ENCODE measurements around the gene PPP3CA. TPM values are rescaled to one million over a fixed set of nuclear protein-coding genes. Genes with fewer than 3 reads are reported as not detected.

PPP3CA gene
- total and polyA plus RNA-seq, 2 experiments from 2014 or later: 27.0 to 45.2 TPM

DNA sequence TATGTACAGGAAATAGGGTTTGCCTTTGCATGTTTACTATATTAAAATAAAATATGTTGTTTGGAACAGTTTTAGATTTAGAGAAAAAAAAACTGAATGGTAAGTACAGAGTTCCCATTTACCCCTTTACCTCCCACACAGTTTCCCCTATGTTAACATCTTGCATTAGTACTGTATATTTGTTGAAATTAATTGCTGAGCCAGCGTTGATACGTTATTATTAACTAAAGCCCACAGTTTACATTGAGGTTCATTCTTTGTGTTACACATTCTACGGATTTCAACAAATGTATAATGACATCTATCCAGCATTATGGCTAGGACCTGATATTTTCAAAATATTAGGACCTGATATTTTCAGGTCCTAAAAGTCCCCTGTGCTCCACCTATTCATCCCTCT is 70.7 kb downstream of the PPP3CA start:
- Mint-ChIP-seq H3K27ac (peak overlapping the region; percentile 53; the same call in 1 of the 2 replicates), H3K4me3 (no peak overlapping the region), H3K36me3 (ENCODE audit: low read depth) (no peaks in the 10 kb centered on the region), H3K27me3 (ENCODE audit: insufficient read depth, low read depth, poor library complexity) (no peaks in the 10 kb centered on the region), H3K9me3 (no peaks in the 10 kb centered on the region), H3K4me1 (peaks cover 66% of the 10 kb centered on the region)
- ATAC-seq (no peak), DNase-seq (ENCODE audit: low spot score) (no peak)
- TF ChIP-seq EZH2phosphoT487 (IDR thresholded peaks at IDR 0.05; ENCODE audit: unreplicated experiment) (no peak), ZNF114 (CRISPR knock-in tag; IDR thresholded peaks at IDR 0.05) (no peak), ZNF331 (CRISPR knock-in tag; IDR thresholded peaks at IDR 0.05; ENCODE audit: low read depth) (no peak), POLR2AphosphoS5 (IDR thresholded peaks at IDR 0.05; ENCODE audit: low read depth) (no peak), CREB1 (CRISPR knock-in tag; IDR thresholded peaks at IDR 0.05; ENCODE audit: low read depth) (no peak), STAT1 (IDR thresholded peaks at IDR 0.05; ENCODE audit: unreplicated experiment) (no peak), EZH2 (IDR thresholded peaks at IDR 0.05; ENCODE audit: low read depth, unreplicated experiment) (no peak), NANOG (IDR thresholded peaks at IDR 0.05; ENCODE audit: borderline replicate concordance) (no peak)
- TF ChIP-seq, protein P1, sequence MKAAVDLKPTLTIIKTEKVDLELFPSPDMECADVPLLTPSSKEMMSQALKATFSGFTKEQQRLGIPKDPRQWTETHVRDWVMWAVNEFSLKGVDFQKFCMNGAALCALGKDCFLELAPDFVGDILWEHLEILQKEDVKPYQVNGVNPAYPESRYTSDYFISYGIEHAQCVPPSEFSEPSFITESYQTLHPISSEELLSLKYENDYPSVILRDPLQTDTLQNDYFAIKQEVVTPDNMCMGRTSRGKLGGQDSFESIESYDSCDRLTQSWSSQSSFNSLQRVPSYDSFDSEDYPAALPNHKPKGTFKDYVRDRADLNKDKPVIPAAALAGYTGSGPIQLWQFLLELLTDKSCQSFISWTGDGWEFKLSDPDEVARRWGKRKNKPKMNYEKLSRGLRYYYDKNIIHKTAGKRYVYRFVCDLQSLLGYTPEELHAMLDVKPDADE (IDR thresholded peaks at IDR 0.05): no peak
- TF ChIP-seq, protein P2, sequence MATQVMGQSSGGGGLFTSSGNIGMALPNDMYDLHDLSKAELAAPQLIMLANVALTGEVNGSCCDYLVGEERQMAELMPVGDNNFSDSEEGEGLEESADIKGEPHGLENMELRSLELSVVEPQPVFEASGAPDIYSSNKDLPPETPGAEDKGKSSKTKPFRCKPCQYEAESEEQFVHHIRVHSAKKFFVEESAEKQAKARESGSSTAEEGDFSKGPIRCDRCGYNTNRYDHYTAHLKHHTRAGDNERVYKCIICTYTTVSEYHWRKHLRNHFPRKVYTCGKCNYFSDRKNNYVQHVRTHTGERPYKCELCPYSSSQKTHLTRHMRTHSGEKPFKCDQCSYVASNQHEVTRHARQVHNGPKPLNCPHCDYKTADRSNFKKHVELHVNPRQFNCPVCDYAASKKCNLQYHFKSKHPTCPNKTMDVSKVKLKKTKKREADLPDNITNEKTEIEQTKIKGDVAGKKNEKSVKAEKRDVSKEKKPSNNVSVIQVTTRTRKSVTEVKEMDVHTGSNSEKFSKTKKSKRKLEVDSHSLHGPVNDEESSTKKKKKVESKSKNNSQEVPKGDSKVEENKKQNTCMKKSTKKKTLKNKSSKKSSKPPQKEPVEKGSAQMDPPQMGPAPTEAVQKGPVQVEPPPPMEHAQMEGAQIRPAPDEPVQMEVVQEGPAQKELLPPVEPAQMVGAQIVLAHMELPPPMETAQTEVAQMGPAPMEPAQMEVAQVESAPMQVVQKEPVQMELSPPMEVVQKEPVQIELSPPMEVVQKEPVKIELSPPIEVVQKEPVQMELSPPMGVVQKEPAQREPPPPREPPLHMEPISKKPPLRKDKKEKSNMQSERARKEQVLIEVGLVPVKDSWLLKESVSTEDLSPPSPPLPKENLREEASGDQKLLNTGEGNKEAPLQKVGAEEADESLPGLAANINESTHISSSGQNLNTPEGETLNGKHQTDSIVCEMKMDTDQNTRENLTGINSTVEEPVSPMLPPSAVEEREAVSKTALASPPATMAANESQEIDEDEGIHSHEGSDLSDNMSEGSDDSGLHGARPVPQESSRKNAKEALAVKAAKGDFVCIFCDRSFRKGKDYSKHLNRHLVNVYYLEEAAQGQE (IDR thresholded peaks at IDR 0.05; ENCODE audit: unreplicated experiment): no peak
- TF ChIP-seq, protein P3, sequence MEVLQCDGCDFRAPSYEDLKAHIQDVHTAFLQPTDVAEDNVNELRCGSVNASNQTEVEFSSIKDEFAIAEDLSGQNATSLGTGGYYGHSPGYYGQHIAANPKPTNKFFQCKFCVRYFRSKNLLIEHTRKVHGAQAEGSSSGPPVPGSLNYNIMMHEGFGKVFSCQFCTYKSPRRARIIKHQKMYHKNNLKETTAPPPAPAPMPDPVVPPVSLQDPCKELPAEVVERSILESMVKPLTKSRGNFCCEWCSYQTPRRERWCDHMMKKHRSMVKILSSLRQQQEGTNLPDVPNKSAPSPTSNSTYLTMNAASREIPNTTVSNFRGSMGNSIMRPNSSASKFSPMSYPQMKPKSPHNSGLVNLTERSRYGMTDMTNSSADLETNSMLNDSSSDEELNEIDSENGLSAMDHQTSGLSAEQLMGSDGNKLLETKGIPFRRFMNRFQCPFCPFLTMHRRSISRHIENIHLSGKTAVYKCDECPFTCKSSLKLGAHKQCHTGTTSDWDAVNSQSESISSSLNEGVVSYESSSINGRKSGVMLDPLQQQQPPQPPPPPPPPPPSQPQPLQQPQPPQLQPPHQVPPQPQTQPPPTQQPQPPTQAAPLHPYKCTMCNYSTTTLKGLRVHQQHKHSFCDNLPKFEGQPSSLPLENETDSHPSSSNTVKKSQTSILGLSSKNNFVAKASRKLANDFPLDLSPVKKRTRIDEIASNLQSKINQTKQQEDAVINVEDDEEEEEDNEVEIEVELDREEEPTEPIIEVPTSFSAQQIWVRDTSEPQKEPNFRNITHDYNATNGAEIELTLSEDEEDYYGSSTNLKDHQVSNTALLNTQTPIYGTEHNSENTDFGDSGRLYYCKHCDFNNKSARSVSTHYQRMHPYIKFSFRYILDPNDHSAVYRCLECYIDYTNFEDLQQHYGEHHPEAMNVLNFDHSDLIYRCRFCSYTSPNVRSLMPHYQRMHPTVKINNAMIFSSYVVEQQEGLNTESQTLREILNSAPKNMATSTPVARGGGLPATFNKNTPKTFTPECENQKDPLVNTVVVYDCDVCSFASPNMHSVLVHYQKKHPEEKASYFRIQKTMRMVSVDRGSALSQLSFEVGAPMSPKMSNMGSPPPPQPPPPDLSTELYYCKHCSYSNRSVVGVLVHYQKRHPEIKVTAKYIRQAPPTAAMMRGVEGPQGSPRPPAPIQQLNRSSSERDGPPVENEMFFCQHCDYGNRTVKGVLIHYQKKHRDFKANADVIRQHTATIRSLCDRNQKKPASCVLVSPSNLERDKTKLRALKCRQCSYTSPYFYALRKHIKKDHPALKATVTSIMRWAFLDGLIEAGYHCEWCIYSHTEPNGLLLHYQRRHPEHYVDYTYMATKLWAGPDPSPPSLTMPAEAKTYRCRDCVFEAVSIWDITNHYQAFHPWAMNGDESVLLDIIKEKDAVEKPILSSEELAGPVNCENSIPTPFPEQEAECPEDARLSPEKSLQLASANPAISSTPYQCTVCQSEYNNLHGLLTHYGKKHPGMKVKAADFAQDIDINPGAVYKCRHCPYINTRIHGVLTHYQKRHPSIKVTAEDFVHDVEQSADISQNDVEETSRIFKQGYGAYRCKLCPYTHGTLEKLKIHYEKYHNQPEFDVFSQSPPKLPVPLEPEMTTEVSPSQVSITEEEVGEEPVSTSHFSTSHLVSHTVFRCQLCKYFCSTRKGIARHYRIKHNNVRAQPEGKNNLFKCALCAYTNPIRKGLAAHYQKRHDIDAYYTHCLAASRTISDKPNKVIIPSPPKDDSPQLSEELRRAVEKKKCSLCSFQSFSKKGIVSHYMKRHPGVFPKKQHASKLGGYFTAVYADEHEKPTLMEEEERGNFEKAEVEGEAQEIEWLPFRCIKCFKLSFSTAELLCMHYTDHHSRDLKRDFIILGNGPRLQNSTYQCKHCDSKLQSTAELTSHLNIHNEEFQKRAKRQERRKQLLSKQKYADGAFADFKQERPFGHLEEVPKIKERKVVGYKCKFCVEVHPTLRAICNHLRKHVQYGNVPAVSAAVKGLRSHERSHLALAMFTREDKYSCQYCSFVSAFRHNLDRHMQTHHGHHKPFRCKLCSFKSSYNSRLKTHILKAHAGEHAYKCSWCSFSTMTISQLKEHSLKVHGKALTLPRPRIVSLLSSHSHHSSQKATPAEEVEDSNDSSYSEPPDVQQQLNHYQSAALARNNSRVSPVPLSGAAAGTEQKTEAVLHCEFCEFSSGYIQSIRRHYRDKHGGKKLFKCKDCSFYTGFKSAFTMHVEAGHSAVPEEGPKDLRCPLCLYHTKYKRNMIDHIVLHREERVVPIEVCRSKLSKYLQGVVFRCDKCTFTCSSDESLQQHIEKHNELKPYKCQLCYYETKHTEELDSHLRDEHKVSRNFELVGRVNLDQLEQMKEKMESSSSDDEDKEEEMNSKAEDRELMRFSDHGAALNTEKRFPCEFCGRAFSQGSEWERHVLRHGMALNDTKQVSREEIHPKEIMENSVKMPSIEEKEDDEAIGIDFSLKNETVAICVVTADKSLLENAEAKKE (CRISPR knock-in tag; IDR thresholded peaks at IDR 0.05): no peak
- TF ChIP-seq, protein P4, sequence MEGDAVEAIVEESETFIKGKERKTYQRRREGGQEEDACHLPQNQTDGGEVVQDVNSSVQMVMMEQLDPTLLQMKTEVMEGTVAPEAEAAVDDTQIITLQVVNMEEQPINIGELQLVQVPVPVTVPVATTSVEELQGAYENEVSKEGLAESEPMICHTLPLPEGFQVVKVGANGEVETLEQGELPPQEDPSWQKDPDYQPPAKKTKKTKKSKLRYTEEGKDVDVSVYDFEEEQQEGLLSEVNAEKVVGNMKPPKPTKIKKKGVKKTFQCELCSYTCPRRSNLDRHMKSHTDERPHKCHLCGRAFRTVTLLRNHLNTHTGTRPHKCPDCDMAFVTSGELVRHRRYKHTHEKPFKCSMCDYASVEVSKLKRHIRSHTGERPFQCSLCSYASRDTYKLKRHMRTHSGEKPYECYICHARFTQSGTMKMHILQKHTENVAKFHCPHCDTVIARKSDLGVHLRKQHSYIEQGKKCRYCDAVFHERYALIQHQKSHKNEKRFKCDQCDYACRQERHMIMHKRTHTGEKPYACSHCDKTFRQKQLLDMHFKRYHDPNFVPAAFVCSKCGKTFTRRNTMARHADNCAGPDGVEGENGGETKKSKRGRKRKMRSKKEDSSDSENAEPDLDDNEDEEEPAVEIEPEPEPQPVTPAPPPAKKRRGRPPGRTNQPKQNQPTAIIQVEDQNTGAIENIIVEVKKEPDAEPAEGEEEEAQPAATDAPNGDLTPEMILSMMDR (conservative IDR thresholded peaks at IDR 0.05; ENCODE audit: low read depth in 2 of 2): no peak
- peaks cover 30% of the 10 kb centered on the region for H3K4me1 ChIP-seq (ENCODE audit: insufficient read depth)
- no peak overlapping the region for H3K4me3 ChIP-seq
- H4K20me1 ChIP-seq (replicated peaks; ENCODE audit: insufficient read depth): no peaks in the 10 kb centered on the region
- H3K27ac ChIP-seq (ENCODE audit: low read depth): no peak overlapping the region
- H3F3A ChIP-seq (replicated peaks; ENCODE audit: low read depth): no peaks in the 10 kb centered on the region
- H3K79me2 ChIP-seq (replicated peaks; ENCODE audit: insufficient read depth): peaks cover 37% of the 10 kb centered on the region
- H2AFZ ChIP-seq: no peak overlapping the region
- H3K9me2 ChIP-seq (ENCODE audit: insufficient read depth): no peaks in the 10 kb centered on the region
- no peak overlapping the region for H3K4me2 ChIP-seq
- no peaks in the 10 kb centered on the region for H3K36me3 ChIP-seq (ENCODE audit: insufficient read depth)
- H3K27me3 ChIP-seq (ENCODE audit: insufficient read depth): no peaks in the 10 kb centered on the region
